Measurements from ENCODE around the gene PSORS1C2.

DNA sequence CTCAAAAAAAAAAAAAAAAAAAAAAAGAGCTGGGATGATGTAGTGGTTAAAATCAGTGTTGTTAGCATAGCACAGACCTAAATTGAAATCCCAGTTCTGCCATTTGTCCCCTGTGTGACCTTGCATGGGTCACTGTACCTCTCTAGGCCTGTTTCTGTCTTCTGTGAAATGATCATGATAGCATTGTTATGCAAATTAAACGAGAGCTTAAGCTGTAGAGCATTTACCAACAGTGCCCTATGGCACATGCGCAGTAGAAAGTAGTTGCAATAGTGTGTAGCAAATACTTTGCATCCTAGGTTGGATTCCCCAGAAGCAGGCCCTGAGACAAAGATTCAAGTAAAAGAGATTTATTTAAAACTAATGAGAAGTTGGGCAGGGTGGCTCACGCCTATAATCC lies 7.3 kb downstream of the PSORS1C2 start:
- TF ChIP-seq JUND (IDR thresholded peaks at IDR 0.05), result no peak
- TF ChIP-seq, protein P1, sequence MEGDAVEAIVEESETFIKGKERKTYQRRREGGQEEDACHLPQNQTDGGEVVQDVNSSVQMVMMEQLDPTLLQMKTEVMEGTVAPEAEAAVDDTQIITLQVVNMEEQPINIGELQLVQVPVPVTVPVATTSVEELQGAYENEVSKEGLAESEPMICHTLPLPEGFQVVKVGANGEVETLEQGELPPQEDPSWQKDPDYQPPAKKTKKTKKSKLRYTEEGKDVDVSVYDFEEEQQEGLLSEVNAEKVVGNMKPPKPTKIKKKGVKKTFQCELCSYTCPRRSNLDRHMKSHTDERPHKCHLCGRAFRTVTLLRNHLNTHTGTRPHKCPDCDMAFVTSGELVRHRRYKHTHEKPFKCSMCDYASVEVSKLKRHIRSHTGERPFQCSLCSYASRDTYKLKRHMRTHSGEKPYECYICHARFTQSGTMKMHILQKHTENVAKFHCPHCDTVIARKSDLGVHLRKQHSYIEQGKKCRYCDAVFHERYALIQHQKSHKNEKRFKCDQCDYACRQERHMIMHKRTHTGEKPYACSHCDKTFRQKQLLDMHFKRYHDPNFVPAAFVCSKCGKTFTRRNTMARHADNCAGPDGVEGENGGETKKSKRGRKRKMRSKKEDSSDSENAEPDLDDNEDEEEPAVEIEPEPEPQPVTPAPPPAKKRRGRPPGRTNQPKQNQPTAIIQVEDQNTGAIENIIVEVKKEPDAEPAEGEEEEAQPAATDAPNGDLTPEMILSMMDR (IDR thresholded peaks at IDR 0.05; ENCODE audit: low read depth, low read length, missing input control), result no peak
- TF ChIP-seq SP1 (IDR thresholded peaks at IDR 0.05), result no peak
- no peak for TF ChIP-seq TAF1 (conservative IDR thresholded peaks at IDR 0.05)
- TF ChIP-seq FOXA1 (IDR thresholded peaks at IDR 0.05), result no peak
- TF ChIP-seq HNF4A (conservative IDR thresholded peaks at IDR 0.05), result no peak

Measured in liver (tissue), 3 donors.